GM12878 (cell line): ENCODE results near the gene AGBL4.

ENCODE experiments used
- BCLAF1 ChIP-seq: fragments of 450-650 bp; IDR thresholded peaks from 2 replicates; pipeline ENCODE4 v1.6.1; 2017; ENCODE audit warnings: antibody characterized with exemption, mild to moderate bottlenecking, moderate library complexity
- CTCF ChIP-seq, 3 experiments: IDR thresholded peaks in 2 of 3; conservative IDR thresholded peaks in 1 of 3; 2 replicates each; pipeline ENCODE4 v1.5.1; 2011; ENCODE audit warnings: low read depth in 3 of 3, low read length in 3 of 3, mild to moderate bottlenecking in 3 of 3, control low read depth in 2 of 3, moderate library complexity in 2 of 3, inconsistent platforms in 1 of 3, mixed read lengths in 1 of 3; ENCODE audit not compliant: control insufficient read depth in 2 of 3, insufficient read depth in 1 of 3; ENCODE audit errors: extremely low read depth in 1 of 3
- NRF1 ChIP-seq: conservative IDR thresholded peaks from 2 replicates; pipeline ENCODE4 v1.6.1; 2011; ENCODE audit warnings: mild to moderate bottlenecking, low read depth, low read length, improper control_type of control experiment
- POLR2AphosphoS2 ChIP-seq: IDR thresholded peaks from 2 replicates; pipeline ENCODE4 v1.6.1; 2011; ENCODE audit warnings: low read depth, mild to moderate bottlenecking, low read length, improper control_type of control experiment, moderate library complexity
- SMARCA5 ChIP-seq: fragments of 450-650 bp; IDR thresholded peaks from 2 replicates; pipeline ENCODE4 v1.6.1; 2017; ENCODE audit warnings: mild to moderate bottlenecking
- SRF ChIP-seq, 2 experiments: IDR thresholded peaks; 2 replicates each; pipeline ENCODE4 v1.6.1; 2011; ENCODE audit warnings: low read depth in 2 of 2, low read length in 2 of 2, mild to moderate bottlenecking in 1 of 2, moderate library complexity in 1 of 2
- ZBTB11 ChIP-seq: fragments of 450-650 bp; formaldehyde crosslinking; IDR thresholded peaks from 2 replicates; pipeline ENCODE4 v1.5.0; 2022; ENCODE audit warnings: mild to moderate bottlenecking, missing genetic modification characterization

- no peak for TF ChIP-seq CTCF (IDR thresholded peaks at IDR 0.05 in 2 of 3, conservative IDR thresholded peaks at IDR 0.05 in 1 of 3; ENCODE audit: control insufficient read depth in 2 of 3, extremely low read depth in 1 of 3, insufficient read depth in 1 of 3, low read depth in 3 of 3, low read length in 3 of 3)
- TF ChIP-seq BCLAF1 = no peak
- no peak for TF ChIP-seq SMARCA5
- TF ChIP-seq ZBTB11 = no peak
- TF ChIP-seq SRF (IDR thresholded peaks at IDR 0.05; ENCODE audit: low read depth in 2 of 2, low read length in 2 of 2) = no peak
- no peak for TF ChIP-seq POLR2AphosphoS2
- no peak for TF ChIP-seq NRF1
Measured at GRCh38 chr1:48568501-48568900, 1455.3 kb downstream of the AGBL4 start.
